ENCODE data around the gene DLL1. TPM values are rescaled to one million over a fixed set of nuclear protein-coding genes. Genes with fewer than 3 reads are reported as not detected.

DLL1 gene
- total RNA-seq, 4 donors from 2014 or later: 40.6 to 53.7 (median 47.5) TPM

DNA sequence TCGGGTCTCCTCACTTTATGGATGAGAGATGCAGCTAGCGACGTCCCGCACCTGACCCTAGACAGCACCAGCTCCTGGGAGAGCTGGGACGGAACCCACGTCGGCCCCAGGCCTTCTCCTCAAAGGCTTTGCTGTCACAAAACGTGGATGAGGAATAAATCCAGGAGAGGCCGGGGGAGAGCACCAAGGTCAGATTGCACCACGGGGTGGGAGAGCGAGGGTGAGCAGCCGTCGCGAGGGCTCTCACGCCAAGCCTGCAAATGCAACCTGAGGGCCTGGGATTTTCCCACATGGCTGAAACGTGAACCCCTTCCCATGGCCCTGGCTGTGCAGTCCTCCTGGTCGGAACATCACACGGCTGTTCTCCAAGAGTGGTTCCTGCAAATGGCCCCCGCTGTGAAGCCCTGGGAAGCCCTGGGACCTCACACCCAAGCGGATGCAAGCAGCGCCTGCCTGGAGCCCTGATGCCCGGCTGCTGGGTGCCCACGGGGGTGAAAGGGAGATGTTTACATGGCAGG lies 45.3 kb downstream of the DLL1 start:
- no peak for TF ChIP-seq POLR2A (IDR thresholded peaks at IDR 0.05)
- TF ChIP-seq, protein P1, sequence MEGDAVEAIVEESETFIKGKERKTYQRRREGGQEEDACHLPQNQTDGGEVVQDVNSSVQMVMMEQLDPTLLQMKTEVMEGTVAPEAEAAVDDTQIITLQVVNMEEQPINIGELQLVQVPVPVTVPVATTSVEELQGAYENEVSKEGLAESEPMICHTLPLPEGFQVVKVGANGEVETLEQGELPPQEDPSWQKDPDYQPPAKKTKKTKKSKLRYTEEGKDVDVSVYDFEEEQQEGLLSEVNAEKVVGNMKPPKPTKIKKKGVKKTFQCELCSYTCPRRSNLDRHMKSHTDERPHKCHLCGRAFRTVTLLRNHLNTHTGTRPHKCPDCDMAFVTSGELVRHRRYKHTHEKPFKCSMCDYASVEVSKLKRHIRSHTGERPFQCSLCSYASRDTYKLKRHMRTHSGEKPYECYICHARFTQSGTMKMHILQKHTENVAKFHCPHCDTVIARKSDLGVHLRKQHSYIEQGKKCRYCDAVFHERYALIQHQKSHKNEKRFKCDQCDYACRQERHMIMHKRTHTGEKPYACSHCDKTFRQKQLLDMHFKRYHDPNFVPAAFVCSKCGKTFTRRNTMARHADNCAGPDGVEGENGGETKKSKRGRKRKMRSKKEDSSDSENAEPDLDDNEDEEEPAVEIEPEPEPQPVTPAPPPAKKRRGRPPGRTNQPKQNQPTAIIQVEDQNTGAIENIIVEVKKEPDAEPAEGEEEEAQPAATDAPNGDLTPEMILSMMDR (IDR thresholded peaks at IDR 0.05): no peak
- intact Hi-C loops (cut with DNase I; ENCODE audit: low total_unique reads): no loop called here
- DNase-seq (ENCODE audit: low spot score in 2 of 2): no peak
- 79 to 89% methylated on average over 23 of the region's 23 CpGs for WGBS, 2 donors
- H3K4me3 ChIP-seq (ENCODE audit: low read depth, poor library complexity, severe bottlenecking): no peak overlapping the region

DNA sequence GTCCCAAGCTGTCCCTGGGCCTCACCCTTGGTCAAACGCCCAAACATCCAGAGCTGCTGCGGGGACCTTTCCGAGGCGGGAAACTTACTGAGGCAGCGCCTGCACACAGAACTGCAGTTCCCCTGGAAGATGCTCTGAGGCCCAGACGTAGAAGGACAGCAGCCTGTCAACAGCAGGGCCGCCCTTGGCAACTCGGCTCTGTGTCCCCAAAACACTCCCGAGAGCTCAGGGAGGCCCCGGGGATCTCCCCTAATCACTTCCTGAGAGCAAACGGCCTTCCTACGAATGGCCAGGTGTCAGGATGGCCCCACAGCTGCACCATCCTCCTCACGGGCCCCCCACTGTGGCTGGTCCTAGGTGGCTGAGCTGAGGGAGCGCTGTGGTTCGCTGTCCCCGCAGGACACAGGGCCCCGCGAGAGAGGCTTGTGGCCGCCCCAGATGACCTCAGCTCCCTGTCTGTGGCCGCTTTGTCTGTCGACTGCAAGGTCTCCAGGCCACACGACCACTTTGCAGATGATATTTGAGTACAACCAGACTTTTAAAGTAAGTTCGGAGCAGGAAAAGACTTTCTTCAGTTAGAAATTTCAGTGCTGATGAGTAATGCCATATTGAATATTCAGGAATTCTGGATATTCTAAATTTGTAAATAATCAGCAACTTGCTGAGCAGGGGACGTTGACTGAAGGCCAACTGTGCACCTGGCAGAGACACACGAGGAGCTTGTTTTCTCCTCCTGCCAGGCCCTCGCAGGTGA lies 46.0 kb downstream of the DLL1 start:
- H3K4me3 ChIP-seq (ENCODE audit: low read depth, poor library complexity, severe bottlenecking): no peak overlapping the region
- WGBS, 2 donors: 72 to 85% methylated on average over 20 to 21 of the region's 26 CpGs
- TF ChIP-seq POLR2A (IDR thresholded peaks at IDR 0.05): no peak
- TF ChIP-seq, protein P1 (IDR thresholded peaks at IDR 0.05): no peak
- intact Hi-C loops (cut with DNase I; ENCODE audit: low total_unique reads): no loop called here
- DNase-seq (ENCODE audit: low spot score in 2 of 2): no peak

DNA sequence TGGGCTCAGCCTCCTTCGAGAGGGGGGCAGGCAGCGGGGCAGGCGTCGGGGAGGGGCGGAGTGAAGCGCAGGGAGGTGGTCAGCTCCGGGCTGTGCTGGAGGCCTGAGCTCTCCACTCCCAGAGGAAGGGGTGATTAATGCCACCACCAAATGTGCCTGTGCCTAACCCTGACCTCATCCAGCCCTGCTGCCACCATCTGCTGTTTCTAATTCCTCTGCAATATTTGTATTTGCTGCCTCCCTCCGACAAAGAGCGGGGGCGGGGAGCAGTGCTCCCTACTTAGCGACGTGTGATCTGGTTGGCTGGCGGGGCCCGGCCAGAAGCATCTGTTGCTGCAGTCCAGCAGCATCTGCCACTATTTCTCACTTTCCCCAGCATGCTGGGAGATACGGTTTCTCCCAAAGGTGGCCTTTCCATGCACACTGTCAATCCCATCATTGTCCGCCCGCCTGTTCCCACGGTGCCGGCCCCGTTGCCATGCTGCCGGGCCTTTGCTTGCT lies 47.0 kb downstream of the DLL1 start:
- intact Hi-C loops (cut with DNase I; ENCODE audit: low total_unique reads): no loop called here
- DNase-seq (ENCODE audit: low spot score in 2 of 2): no peak
- H3K4me3 ChIP-seq (ENCODE audit: low read depth, poor library complexity, severe bottlenecking): no peak overlapping the region
- WGBS, 2 donors: 49 to 56% methylated on average over 21 of the region's 21 CpGs
- no peak for TF ChIP-seq POLR2A (IDR thresholded peaks at IDR 0.05)
- TF ChIP-seq, protein P1 (IDR thresholded peaks at IDR 0.05): no peak

DNA sequence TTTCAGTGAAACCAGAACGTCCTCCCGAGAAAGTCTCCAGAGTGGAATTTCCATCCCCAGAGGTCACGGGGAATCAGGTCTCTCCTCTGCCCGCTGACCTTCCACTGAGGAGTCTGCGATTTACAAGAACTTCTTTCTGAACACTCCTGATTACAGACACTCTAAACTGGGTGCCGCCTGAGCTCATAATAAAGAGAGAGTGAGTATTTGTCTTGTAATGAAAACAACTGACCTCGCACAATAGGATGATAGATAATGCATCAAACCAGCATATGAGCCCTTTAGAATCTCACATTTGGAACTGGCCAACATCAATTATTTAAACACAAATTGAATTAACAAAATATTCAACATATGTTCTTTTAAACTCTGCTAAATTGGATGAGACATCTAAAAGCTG lies 47.5 kb downstream of the DLL1 start:
- no peak for DNase-seq (ENCODE audit: low spot score in 2 of 2)
- intact Hi-C loops (cut with DNase I; ENCODE audit: low total_unique reads): no loop called here
- TF ChIP-seq, protein P1 (IDR thresholded peaks at IDR 0.05): no peak
- TF ChIP-seq POLR2A (IDR thresholded peaks at IDR 0.05): no peak
- WGBS, 2 donors: 85 to 86% methylated on average over 7 of the region's 7 CpGs
- H3K4me3 ChIP-seq (ENCODE audit: low read depth, poor library complexity, severe bottlenecking): no peak overlapping the region

DNA sequence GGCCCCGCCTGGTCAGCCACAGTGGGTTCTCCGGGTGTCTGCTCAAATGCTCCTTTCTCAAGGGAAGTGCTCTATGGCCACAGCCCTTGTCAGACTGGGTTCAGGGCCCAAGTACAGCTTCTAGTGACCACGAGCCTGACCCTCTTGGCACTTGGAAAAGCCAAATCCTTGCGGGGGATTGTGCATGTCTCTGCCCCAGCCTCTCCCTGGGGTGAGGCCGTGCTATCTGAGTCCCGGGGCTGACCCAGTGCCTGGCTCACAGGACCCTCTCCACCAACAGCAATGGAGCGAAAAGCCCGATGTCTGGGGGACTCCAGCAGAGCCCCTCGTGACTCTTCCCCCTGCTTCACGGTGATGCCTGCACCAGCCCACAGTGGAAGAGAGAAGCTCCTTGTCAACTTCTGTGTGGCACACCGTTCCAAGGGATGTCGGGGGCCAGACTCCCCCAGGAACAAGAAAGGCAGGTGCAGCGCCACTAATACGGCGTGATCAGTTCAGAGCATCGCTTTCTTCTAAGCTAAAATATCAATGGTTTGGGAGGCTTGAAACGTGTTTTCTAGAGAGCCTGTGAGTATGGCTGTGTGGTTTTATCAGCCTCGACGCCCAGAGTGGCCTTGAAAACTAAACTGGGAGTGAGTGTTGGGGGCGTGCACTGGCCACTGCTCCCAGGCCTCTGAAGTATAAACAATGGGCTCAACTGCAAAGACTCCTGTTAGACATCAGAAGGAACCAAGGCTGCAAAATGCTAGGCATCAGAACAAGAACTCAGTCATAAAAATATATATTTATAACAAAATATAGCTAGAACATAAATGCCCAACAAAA lies 51.9 kb downstream of the DLL1 start:
- intact Hi-C loops (cut with DNase I; ENCODE audit: low total_unique reads): no loop called here
- TF ChIP-seq, protein P1 (IDR thresholded peaks at IDR 0.05): no peak
- no peak for TF ChIP-seq POLR2A (IDR thresholded peaks at IDR 0.05)
- DNase-seq (ENCODE audit: low spot score in 2 of 2): no peak
- WGBS, 2 donors: 88 to 92% methylated on average over 19 to 20 of the region's 20 CpGs
- no peak overlapping the region for H3K4me3 ChIP-seq (ENCODE audit: low read depth, poor library complexity, severe bottlenecking)
